ENCODE results near the gene FAM111B.

DNA sequence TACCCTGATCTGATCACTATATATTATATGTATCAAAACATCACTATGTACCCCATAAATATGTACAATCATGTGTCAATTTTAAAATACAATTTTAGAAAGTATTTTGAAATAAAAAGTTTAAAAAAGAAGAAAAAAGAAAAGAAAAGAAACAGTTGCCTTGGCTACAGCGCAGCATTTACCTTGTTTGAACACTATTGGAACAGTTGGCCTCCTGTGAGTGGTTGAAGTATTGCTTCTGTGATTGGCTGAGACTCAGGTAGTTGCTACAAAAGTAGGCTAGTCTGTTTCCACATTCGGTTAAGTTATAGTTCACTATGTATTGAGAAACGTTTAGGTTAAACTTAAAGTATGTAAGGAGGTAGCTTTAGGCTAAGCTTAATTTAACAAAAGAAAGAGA is 57.0 kb downstream of the FAM111B start:
- TF ChIP-seq CTCF (IDR thresholded peaks at IDR 0.05) (no peak), EP300 (IDR thresholded peaks at IDR 0.05) (no peak), POLR2A (IDR thresholded peaks at IDR 0.05) (no peak), POLR2AphosphoS5 (IDR thresholded peaks at IDR 0.05) (no peak)

Data from stomach (tissue), 4 donors.